Measurements from ENCODE around the gene INPP5A. TPM values are rescaled to one million over a fixed set of nuclear protein-coding genes. Genes with fewer than 3 reads are reported as not detected.
"Not testable (repeated sequence)": the region's sequence is repeated elsewhere in the genome, so short reads cannot be mapped to it uniquely, and the experiment has no call there.

Gene INPP5A
- total RNA-seq = 105 TPM
- long read RNA-seq, transcript INPP5A-203 (16 exons, 2,967 nt) = major isoform, 160 of 247 reads
- long read RNA-seq, partial matches to known transcripts = 67 of 247 reads
- long read RNA-seq, other reads (novel, unspliced or antisense) = 20 of 247 reads

- no peaks in the 10 kb centered on the region for H3K27me3 ChIP-seq (ENCODE audit: low read depth)
- H3K27ac ChIP-seq (replicated peaks) = peak within 1 kb of the TSS; percentile 94
- H3K36me3 ChIP-seq = no peaks in the 10 kb centered on the region
- DNase-seq = no peak
- no peak for TF ChIP-seq CTCF (IDR thresholded peaks at IDR 0.05; ENCODE audit: borderline replicate concordance)
- H3K4me3 ChIP-seq = peak within 1 kb of the TSS; percentile 87
- no peaks in the 10 kb centered on the region for H3K9me3 ChIP-seq (replicated peaks)
- peaks cover 63% of the 10 kb centered on the region for H3K4me1 ChIP-seq
- intact Hi-C loops (cut with micrococcal nuclease) = no loop called here
These were observed at the start of gene INPP5A for GRCh38 chr10:132537684-132538001. Gene INPP5A (plus strand): TSS chr10:132537787. CDS start chr10:132538097, 310 bp downstream.

GRCh38 chr10:132488231-132488821, 49.3 kb upstream of the INPP5A start:
- DNase-seq = no peak
- no peak overlapping the region for H3K27ac ChIP-seq (replicated peaks)
- no peak overlapping the region for H3K4me3 ChIP-seq
- no peaks in the 10 kb centered on the region for H3K9me3 ChIP-seq (replicated peaks)
- H3K4me1 ChIP-seq = peaks cover 2% of the 10 kb centered on the region
- no peaks in the 10 kb centered on the region for H3K27me3 ChIP-seq (ENCODE audit: low read depth)
- no peak for TF ChIP-seq CTCF (IDR thresholded peaks at IDR 0.05; ENCODE audit: borderline replicate concordance)
- no peaks in the 10 kb centered on the region for H3K36me3 ChIP-seq
- intact Hi-C loops (cut with micrococcal nuclease) = no loop called here

- TF ChIP-seq CTCF (IDR thresholded peaks at IDR 0.05; ENCODE audit: borderline replicate concordance) = no peak
- intact Hi-C loops (cut with micrococcal nuclease) = no loop called here
- Histone ChIP-seq H3K36me3 (no peaks in the 10 kb centered on the region), H3K9me3 (replicated peaks) (no peaks in the 10 kb centered on the region), H3K4me1 (peaks cover 5% of the 10 kb centered on the region), H3K4me3 (no peak overlapping the region), H3K27ac (replicated peaks) (no peak overlapping the region), H3K27me3 (ENCODE audit: low read depth) (no peaks in the 10 kb centered on the region)
- no peak for DNase-seq
These were observed 48.4 kb upstream of the INPP5A start for GRCh38 chr10:132489053-132489703.

GRCh38 chr10:132489704-132490534, 47.7 kb upstream of the INPP5A start:
- H3K36me3 ChIP-seq = no peaks in the 10 kb centered on the region
- H3K4me1 ChIP-seq = peaks cover 9% of the 10 kb centered on the region
- intact Hi-C loops (cut with micrococcal nuclease) = no loop called here
- TF ChIP-seq CTCF (IDR thresholded peaks at IDR 0.05; ENCODE audit: borderline replicate concordance) = no peak
- H3K27ac ChIP-seq (replicated peaks) = no peak overlapping the region
- H3K4me3 ChIP-seq = no peak overlapping the region
- no peaks in the 10 kb centered on the region for H3K27me3 ChIP-seq (ENCODE audit: low read depth)
- H3K9me3 ChIP-seq (replicated peaks) = no peaks in the 10 kb centered on the region
- no peak for DNase-seq

GRCh38 chr10:132491534-132491933, 46.1 kb upstream of the INPP5A start:
- intact Hi-C loops (cut with micrococcal nuclease); H3K9me3 ChIP-seq (replicated peaks); H3K36me3 ChIP-seq; H3K27ac ChIP-seq (replicated peaks); H3K4me3 ChIP-seq; H3K27me3 ChIP-seq (ENCODE audit: low read depth); DNase-seq: not testable (repeated sequence)
- H3K4me1 ChIP-seq = peaks cover 16% of the 10 kb centered on the region

Measured in left ventricle myocardium inferior (tissue), 1 donor.